MM.1S (cell line): Measurements from ENCODE around the gene MCL1.
"Not testable (repeated sequence)": the region's sequence is repeated elsewhere in the genome, so short reads cannot be mapped to it uniquely, and the experiment has no call there.

Experiments
- DNase-seq: peaks from one replicate; pipeline ENCODE4 v3.0.0-alpha.2; 2015
- H2AFZ ChIP-seq: fragments of 300-600 bp; sonication (generic); 2 replicates; pipeline ENCODE4 v1.6.0; 2016; ENCODE audit warnings: antibody characterized with exemption, low read length
- H3F3A ChIP-seq: fragments of 300-600 bp; sonication (generic); 2 replicates; pipeline ENCODE4 v1.6.1; 2016; ENCODE audit warnings: mild to moderate bottlenecking, antibody characterized with exemption, low read length, moderate library complexity, mixed read lengths; ENCODE audit not compliant: insufficient read depth
- H3K27ac ChIP-seq: fragments of 300-600 bp; sonication (generic); 2 replicates; pipeline ENCODE4 v1.5.1; 2016; ENCODE audit warnings: mild to moderate bottlenecking, low read length
- H3K27me3 ChIP-seq: fragments of 300-600 bp; sonication (generic); replicated peaks from 2 replicates; pipeline ENCODE4 v1.6.0; 2016; ENCODE audit warnings: low read length; ENCODE audit not compliant: insufficient read depth
- H3K36me3 ChIP-seq: fragments of 300-600 bp; sonication (generic); replicated peaks from 2 replicates; pipeline ENCODE4 v1.6.1; 2016; ENCODE audit warnings: mild to moderate bottlenecking, low read length, mixed read lengths; ENCODE audit not compliant: insufficient read depth
- H3K4me1 ChIP-seq: fragments of 300-600 bp; sonication (generic); 2 replicates; pipeline ENCODE4 v1.6.1; 2016; ENCODE audit warnings: low read length, mixed read lengths
- H3K4me2 ChIP-seq: fragments of 300-600 bp; sonication (generic); 2 replicates; pipeline ENCODE4 v1.6.0; 2016; ENCODE audit warnings: low read depth, low read length
- H3K4me3 ChIP-seq: fragments of 300-600 bp; sonication (generic); 2 replicates; pipeline ENCODE4 v1.5.1; 2016; ENCODE audit warnings: low read length, mixed read lengths
- H3K79me2 ChIP-seq: fragments of 300-600 bp; sonication (generic); 2 replicates; pipeline ENCODE4 v1.6.1; 2016; ENCODE audit warnings: mixed run types, low read length, mixed read lengths
- H3K9ac ChIP-seq: fragments of 300-600 bp; sonication (generic); 2 replicates; pipeline ENCODE4 v1.6.1; 2016; ENCODE audit warnings: low read length, mixed read lengths
- H3K9me2 ChIP-seq: fragments of 300-600 bp; sonication (generic); replicated peaks from 2 replicates; pipeline ENCODE4 v1.6.1; 2016; ENCODE audit warnings: mild to moderate bottlenecking, low read length, mixed read lengths; ENCODE audit not compliant: insufficient read depth
- H3K9me3 ChIP-seq: fragments of 300-600 bp; sonication (generic); replicated peaks from 2 replicates; pipeline ENCODE4 v1.6.1; 2016; ENCODE audit warnings: mild to moderate bottlenecking, low read length, mixed read lengths; ENCODE audit not compliant: insufficient read depth
- H4K20me1 ChIP-seq: fragments of 300-600 bp; sonication (generic); 2 replicates; pipeline ENCODE4 v1.6.1; 2016; ENCODE audit warnings: mild to moderate bottlenecking, low read length, moderate library complexity, mixed read lengths; ENCODE audit not compliant: insufficient read depth
- EZH2 ChIP-seq: fragments of 300-600 bp; sonication (generic); optimal IDR thresholded peaks from 2 replicates; pipeline ENCODE3; 2017; ENCODE audit warnings: low read depth, mild to moderate bottlenecking, antibody characterized with exemption, low read length, mixed read lengths
- EZH2phosphoT487 ChIP-seq: fragments of 300-600 bp; sonication (generic); IDR thresholded peaks from 2 replicates; pipeline ENCODE4 v1.6.1; 2018; ENCODE audit warnings: antibody characterized with exemption, low read length
- TF ChIP-seq, protein P1 (sequence below): fragments of 300-600 bp; sonication (generic); IDR thresholded peaks from 2 replicates; pipeline ENCODE4 v1.5.1; 2016; ENCODE audit warnings: antibody characterized with exemption, low read length, mixed read lengths

Gene MCL1

GRCh38 chr1:150604226-150604588 lies 24.8 kb upstream of the MCL1 start:
- H3K79me2 ChIP-seq, result no peaks in the 10 kb centered on the region
- H3K9me2 ChIP-seq, result no peaks in the 10 kb centered on the region
- H4K20me1 ChIP-seq, result no peaks in the 10 kb centered on the region
- H3K4me2 ChIP-seq, result no peak overlapping the region
- TF ChIP-seq, protein P1, sequence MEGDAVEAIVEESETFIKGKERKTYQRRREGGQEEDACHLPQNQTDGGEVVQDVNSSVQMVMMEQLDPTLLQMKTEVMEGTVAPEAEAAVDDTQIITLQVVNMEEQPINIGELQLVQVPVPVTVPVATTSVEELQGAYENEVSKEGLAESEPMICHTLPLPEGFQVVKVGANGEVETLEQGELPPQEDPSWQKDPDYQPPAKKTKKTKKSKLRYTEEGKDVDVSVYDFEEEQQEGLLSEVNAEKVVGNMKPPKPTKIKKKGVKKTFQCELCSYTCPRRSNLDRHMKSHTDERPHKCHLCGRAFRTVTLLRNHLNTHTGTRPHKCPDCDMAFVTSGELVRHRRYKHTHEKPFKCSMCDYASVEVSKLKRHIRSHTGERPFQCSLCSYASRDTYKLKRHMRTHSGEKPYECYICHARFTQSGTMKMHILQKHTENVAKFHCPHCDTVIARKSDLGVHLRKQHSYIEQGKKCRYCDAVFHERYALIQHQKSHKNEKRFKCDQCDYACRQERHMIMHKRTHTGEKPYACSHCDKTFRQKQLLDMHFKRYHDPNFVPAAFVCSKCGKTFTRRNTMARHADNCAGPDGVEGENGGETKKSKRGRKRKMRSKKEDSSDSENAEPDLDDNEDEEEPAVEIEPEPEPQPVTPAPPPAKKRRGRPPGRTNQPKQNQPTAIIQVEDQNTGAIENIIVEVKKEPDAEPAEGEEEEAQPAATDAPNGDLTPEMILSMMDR, result no peak
- TF ChIP-seq EZH2 (no peak), EZH2phosphoT487 (no peak)
- no peak overlapping the region for H3K4me3 ChIP-seq
- H3K4me1 ChIP-seq, result no peaks in the 10 kb centered on the region
- H3K36me3 ChIP-seq, result no peaks in the 10 kb centered on the region
- no peak overlapping the region for H3K9ac ChIP-seq
- no peaks in the 10 kb centered on the region for H3K27me3 ChIP-seq
- no peaks in the 10 kb centered on the region for H3F3A ChIP-seq
- no peak overlapping the region for H3K27ac ChIP-seq
- DNase-seq, result no peak
- no peak overlapping the region for H2AFZ ChIP-seq
- no peaks in the 10 kb centered on the region for H3K9me3 ChIP-seq

DNA sequence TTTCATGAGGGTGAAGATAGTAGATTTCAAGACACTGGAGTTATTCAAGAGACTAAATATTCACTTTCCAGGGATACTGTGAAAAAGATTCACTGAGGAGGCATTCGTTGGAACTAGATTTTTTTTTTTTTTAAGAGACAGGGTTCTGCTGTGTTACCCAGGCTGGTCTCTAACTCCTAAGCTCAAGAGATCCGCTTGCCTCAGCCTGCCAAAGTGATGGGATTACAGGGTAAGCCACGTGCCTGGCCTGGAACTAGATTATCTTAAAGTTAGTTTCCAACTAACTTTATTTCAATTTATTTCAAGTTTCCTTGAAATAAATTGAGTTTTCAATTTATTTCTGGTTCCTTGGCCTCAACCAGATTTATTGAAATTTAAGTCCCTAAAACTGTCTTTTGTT lies 24.3 kb upstream of the MCL1 start:
- DNase-seq, result no peak
- H3K79me2 ChIP-seq, result no peaks in the 10 kb centered on the region
- no peak overlapping the region for H3K4me2 ChIP-seq
- no peak overlapping the region for H3K27ac ChIP-seq
- no peak overlapping the region for H3K9ac ChIP-seq
- TF ChIP-seq EZH2phosphoT487, result no peak
- TF ChIP-seq, protein P1, result no peak
- TF ChIP-seq EZH2, result no peak
- no peaks in the 10 kb centered on the region for H3K27me3 ChIP-seq
- H3K9me2 ChIP-seq, result no peaks in the 10 kb centered on the region
- no peaks in the 10 kb centered on the region for H3F3A ChIP-seq
- H3K4me1 ChIP-seq, result no peaks in the 10 kb centered on the region
- H4K20me1 ChIP-seq, result no peaks in the 10 kb centered on the region
- no peak overlapping the region for H2AFZ ChIP-seq
- H3K36me3 ChIP-seq, result no peaks in the 10 kb centered on the region
- no peak overlapping the region for H3K4me3 ChIP-seq
- H3K9me3 ChIP-seq, result no peaks in the 10 kb centered on the region

GRCh38 chr1:150602372-150602771 lies 23.0 kb upstream of the MCL1 start:
- H3K36me3 ChIP-seq, H3K4me2 ChIP-seq, H3K27me3 ChIP-seq, H3K79me2 ChIP-seq, H4K20me1 ChIP-seq, H2AFZ ChIP-seq, DNase-seq, H3F3A ChIP-seq, H3K27ac ChIP-seq, H3K9me3 ChIP-seq, H3K4me3 ChIP-seq, H3K9ac ChIP-seq, H3K4me1 ChIP-seq, H3K9me2 ChIP-seq: not testable (repeated sequence)

- H3K9ac ChIP-seq, result no peak overlapping the region
- DNase-seq, result no peak
- no peaks in the 10 kb centered on the region for H3K27me3 ChIP-seq
- no peaks in the 10 kb centered on the region for H3F3A ChIP-seq
- no peaks in the 10 kb centered on the region for H4K20me1 ChIP-seq
- H3K79me2 ChIP-seq, result no peaks in the 10 kb centered on the region
- H3K4me1 ChIP-seq, result no peaks in the 10 kb centered on the region
- H2AFZ ChIP-seq, result no peak overlapping the region
- no peak overlapping the region for H3K27ac ChIP-seq
- no peaks in the 10 kb centered on the region for H3K9me3 ChIP-seq
- H3K9me2 ChIP-seq, result no peaks in the 10 kb centered on the region
- TF ChIP-seq, protein P1, result no peak
- TF ChIP-seq EZH2, result no peak
- TF ChIP-seq EZH2phosphoT487, result no peak
- H3K36me3 ChIP-seq, result no peaks in the 10 kb centered on the region
- no peak overlapping the region for H3K4me2 ChIP-seq
- H3K4me3 ChIP-seq, result no peak overlapping the region
These were observed 22.1 kb upstream of the MCL1 start for GRCh38 chr1:150601540-150601939.

DNA sequence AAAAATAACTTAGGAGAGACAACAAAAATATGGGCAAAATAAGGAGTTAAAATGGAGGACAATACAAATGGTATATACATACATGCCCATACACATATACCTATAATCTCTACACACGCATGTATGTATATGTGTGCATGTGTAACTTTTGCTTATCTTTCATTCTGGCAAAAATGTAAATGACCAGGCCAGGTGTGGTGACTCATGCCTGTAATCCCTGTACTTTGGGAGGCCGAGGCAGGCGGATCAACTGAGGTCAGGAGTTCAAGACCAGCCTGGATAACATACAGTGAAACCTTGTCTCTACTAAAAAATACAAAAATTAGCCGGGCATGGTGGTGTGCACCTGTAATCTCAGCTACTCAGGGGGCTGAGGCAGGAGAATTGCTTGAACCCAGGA lies 18.9 kb upstream of the MCL1 start:
- DNase-seq, H3F3A ChIP-seq, H3K4me1 ChIP-seq, H4K20me1 ChIP-seq, H3K36me3 ChIP-seq, H3K9me2 ChIP-seq, H3K79me2 ChIP-seq, H3K9ac ChIP-seq, H3K4me3 ChIP-seq, H2AFZ ChIP-seq, H3K9me3 ChIP-seq, H3K27me3 ChIP-seq, H3K27ac ChIP-seq, H3K4me2 ChIP-seq: not testable (repeated sequence)
